Heart left ventricle (tissue), 13 donors: ENCODE data around the gene IQCC.

Experiments
- CTCF ChIP-seq, 12 donors: fragments of 200-600 bp; sonication (generic) in 4 of 12; IDR thresholded peaks; one replicate each; pipeline versions ENCODE4 v1.5.0 to v1.8.0; 2018 to 2022; ENCODE audit warnings: antibody characterized with exemption in 12 of 12, mild to moderate bottlenecking in 5 of 12
- POLR2A ChIP-seq, 2 donors: fragments of 450-650 bp; IDR thresholded peaks; one replicate each; pipeline ENCODE4 v1.6.1; 2017; ENCODE audit warnings: antibody characterized with exemption in 2 of 2, mild to moderate bottlenecking in 2 of 2, moderate library complexity in 2 of 2
- donor health status: ischemic (EF 13 %, LVEDD 7.1; RV severe dilation, severe dysfunction).
- donor health status: DM: no; HTN: yes; CAD: no.
- donor health status: DM: no; HTN: no; CAD: no.
- donor health status: ischemic (EF 25% LVEDD 6.9; RV normal size, moderate dysfunction).
- donor health status: ischemic (EF 25% LVEDD 5.7; RV mildly dilated, moderate dysfunction).
- donor health status: ischemic (EF 35%, LVEDD 5.7; RV mildly dilated, moderate dysfunction).
- donor health status: nonischemic (EF 11% LVEDD 7.7; RV severe dilation, severe dysfunction).
- donor health status: DM: yes; HTN: yes; CAD: no.
- donor health status: PGD.
- donor health status: ischemic (EF 29% LVEDD 5.4; RV normal size, mild dysfunction).
- donor health status: nonischemic (EF 23%, LVEDD 6.1; RV moderate dilation, normal function).

DNA sequence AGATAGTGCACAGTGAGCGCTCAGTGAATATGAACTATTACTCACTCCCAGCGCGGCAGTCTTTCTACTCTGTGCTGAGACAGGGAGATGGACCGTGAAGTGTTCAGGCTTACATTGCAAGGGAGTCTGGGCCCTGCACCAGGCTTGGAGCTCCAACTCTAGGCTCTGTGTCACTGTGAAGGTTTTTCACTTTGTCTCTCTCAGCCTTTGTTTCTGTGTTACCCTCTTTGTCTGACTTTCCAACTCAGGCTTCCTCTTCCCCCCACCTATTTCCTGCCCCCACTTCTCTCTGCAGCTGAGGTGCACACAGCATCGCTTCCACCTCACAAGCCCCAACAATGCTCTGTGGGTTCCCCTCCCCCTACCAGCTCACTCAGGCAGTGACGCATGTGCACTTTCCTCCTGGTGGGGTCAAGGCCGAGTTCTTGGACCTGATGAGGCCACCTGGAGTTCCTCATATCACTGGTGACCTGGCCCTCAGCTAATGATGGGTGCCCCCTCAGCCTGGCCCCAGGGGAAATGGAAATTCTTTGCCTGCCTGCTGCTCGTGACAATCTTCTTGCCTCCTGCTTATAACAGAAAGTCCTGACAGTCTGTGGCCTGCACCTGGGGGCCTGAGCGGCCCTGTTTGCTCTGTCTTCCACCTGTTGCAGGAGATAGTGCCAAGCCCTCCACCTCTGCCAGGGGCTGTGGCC, 44.5 kb downstream of the IQCC start:
- TF ChIP-seq CTCF (IDR thresholded peaks at IDR 0.05) (no peak), POLR2A (IDR thresholded peaks at IDR 0.05) (no peak)
